OCI-LY1 (cell line): Measurements from ENCODE around the gene PDE6D.
A peak's percentile ranks its signal among the peaks of the same experiment; 100 is the strongest.

Experiments
- H2AFZ ChIP-seq: fragments of 200-600 bp; sonication (generic), shearing (Covaris generic); 2 replicates; pipeline ENCODE4 v1.6.0; 2014; ENCODE audit warnings: antibody characterized with exemption, mild to moderate bottlenecking, low read length
- H3F3A ChIP-seq: fragments of 200-600 bp; sonication (generic), shearing (Covaris generic); 2 replicates; pipeline ENCODE4 v1.6.0; 2014; ENCODE audit warnings: mild to moderate bottlenecking, antibody characterized with exemption, low read length, moderate library complexity; ENCODE audit not compliant: insufficient read depth
- H3K27ac ChIP-seq: fragments of 200-600 bp; sonication (generic); 2 replicates; pipeline ENCODE4 v1.5.1; 2014; ENCODE audit warnings: low read length, mixed run types, mild to moderate bottlenecking, low read depth; ENCODE audit not compliant: poor library complexity, severe bottlenecking
- H3K27me3 ChIP-seq: fragments of 200-600 bp; sonication (generic); 2 replicates; pipeline ENCODE4 v1.6.0; 2014; ENCODE audit warnings: antibody characterized with exemption, mild to moderate bottlenecking, low read length, moderate library complexity; ENCODE audit not compliant: insufficient read depth
- H3K36me3 ChIP-seq: fragments of 200-600 bp; sonication (generic); 2 replicates; pipeline ENCODE4 v1.6.1; 2014; ENCODE audit warnings: mild to moderate bottlenecking, antibody characterized with exemption, low read length, moderate library complexity, mixed read lengths; ENCODE audit not compliant: insufficient read depth
- H3K4me1 ChIP-seq: fragments of 200-600 bp; sonication (generic); 2 replicates; pipeline ENCODE4 v1.5.1; 2014; ENCODE audit warnings: mild to moderate bottlenecking, low read length, moderate library complexity; ENCODE audit not compliant: insufficient read depth, severe bottlenecking
- H3K4me2 ChIP-seq: fragments of 200-600 bp; sonication (generic), shearing (Covaris generic); 2 replicates; pipeline ENCODE4 v1.6.1; 2014; ENCODE audit warnings: low read length
- H3K4me3 ChIP-seq: fragments of 200-600 bp; sonication (generic); 2 replicates; pipeline ENCODE4 v1.5.1; 2014; ENCODE audit warnings: low read length, low read depth, mild to moderate bottlenecking, mixed read lengths; ENCODE audit not compliant: poor library complexity, severe bottlenecking
- H3K79me2 ChIP-seq: fragments of 200-600 bp; shearing (Covaris generic); 2 replicates; pipeline ENCODE4 v1.6.1; 2016; ENCODE audit warnings: mixed run types, low read length, mixed read lengths; ENCODE audit not compliant: insufficient read depth
- H3K9ac ChIP-seq: fragments of 200-600 bp; sonication (generic), shearing (Covaris generic); 2 replicates; pipeline ENCODE4 v1.6.1; 2014; ENCODE audit warnings: mild to moderate bottlenecking, low read length, mixed read lengths
- H3K9me2 ChIP-seq: fragments of 200-600 bp; sonication (generic), shearing (Covaris generic); 2 replicates; pipeline ENCODE4 v1.6.1; 2014; ENCODE audit warnings: low read depth, mild to moderate bottlenecking, low read length, mixed read lengths
- H3K9me3 ChIP-seq: fragments of 200-600 bp; shearing (Covaris generic); 2 replicates; pipeline ENCODE4 v1.6.1; 2014; ENCODE audit warnings: low read length, mixed read lengths
- H4K20me1 ChIP-seq: fragments of 200-600 bp; sonication (generic), shearing (Covaris generic); 2 replicates; pipeline ENCODE4 v1.6.0; 2016; ENCODE audit warnings: mild to moderate bottlenecking, low read length; ENCODE audit not compliant: insufficient read depth
- EZH2 ChIP-seq: fragments of 200-600 bp; sonication (generic), shearing (Covaris generic); IDR thresholded peaks from 2 replicates; pipeline ENCODE4 v1.8.0; 2017; ENCODE audit warnings: borderline replicate concordance, mixed run types, mild to moderate bottlenecking, antibody characterized with exemption, low read length, moderate library complexity, mixed read lengths
- TF ChIP-seq, protein P1 (sequence below): fragments of 200-600 bp; sonication (generic), shearing (Covaris generic); IDR thresholded peaks from 2 replicates; pipeline ENCODE4 v1.5.1; 2017; ENCODE audit warnings: mild to moderate bottlenecking, antibody characterized with exemption, low read length, moderate library complexity, mixed read lengths

The PDE6D gene

GRCh38 chr2:231707927-231708772, 72.9 kb downstream of the PDE6D start, which contains the start of gene PTMA:
Gene PTMA (plus strand): TSS chr2:231708525. CDS start chr2:231708707, 182 bp downstream.
- H4K20me1 ChIP-seq, result no peaks in the 10 kb centered on the region
- peaks cover 38% of the 10 kb centered on the region for H3K79me2 ChIP-seq
- no peak for TF ChIP-seq EZH2
- TF ChIP-seq, protein P1, sequence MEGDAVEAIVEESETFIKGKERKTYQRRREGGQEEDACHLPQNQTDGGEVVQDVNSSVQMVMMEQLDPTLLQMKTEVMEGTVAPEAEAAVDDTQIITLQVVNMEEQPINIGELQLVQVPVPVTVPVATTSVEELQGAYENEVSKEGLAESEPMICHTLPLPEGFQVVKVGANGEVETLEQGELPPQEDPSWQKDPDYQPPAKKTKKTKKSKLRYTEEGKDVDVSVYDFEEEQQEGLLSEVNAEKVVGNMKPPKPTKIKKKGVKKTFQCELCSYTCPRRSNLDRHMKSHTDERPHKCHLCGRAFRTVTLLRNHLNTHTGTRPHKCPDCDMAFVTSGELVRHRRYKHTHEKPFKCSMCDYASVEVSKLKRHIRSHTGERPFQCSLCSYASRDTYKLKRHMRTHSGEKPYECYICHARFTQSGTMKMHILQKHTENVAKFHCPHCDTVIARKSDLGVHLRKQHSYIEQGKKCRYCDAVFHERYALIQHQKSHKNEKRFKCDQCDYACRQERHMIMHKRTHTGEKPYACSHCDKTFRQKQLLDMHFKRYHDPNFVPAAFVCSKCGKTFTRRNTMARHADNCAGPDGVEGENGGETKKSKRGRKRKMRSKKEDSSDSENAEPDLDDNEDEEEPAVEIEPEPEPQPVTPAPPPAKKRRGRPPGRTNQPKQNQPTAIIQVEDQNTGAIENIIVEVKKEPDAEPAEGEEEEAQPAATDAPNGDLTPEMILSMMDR, result no peak
- peak within 1 kb of the TSS; percentile 86 for H3K4me2 ChIP-seq
- H3K9me3 ChIP-seq, result no peaks in the 10 kb centered on the region
- H3K4me1 ChIP-seq, result peaks cover 40% of the 10 kb centered on the region
- H3F3A ChIP-seq, result peaks cover 18% of the 10 kb centered on the region; the same call in 1 of the 2 replicates
- peak within 1 kb of the TSS; percentile 91 for H3K27ac ChIP-seq
- H3K9ac ChIP-seq, result peak within 1 kb of the TSS; percentile 100
- no peaks in the 10 kb centered on the region for H3K9me2 ChIP-seq
- H3K4me3 ChIP-seq, result peak within 1 kb of the TSS; percentile 92
- peaks cover 39% of the 10 kb centered on the region for H3K36me3 ChIP-seq
- H3K27me3 ChIP-seq, result no peaks in the 10 kb centered on the region
- H2AFZ ChIP-seq, result no peak within 1 kb of the TSS

- Histone ChIP-seq H3K9me2 (no peaks in the 10 kb centered on the region), H3K4me3 (peak overlapping the region; percentile 72), H2AFZ (no peak overlapping the region), H3K4me1 (peaks cover 40% of the 10 kb centered on the region), H3K27ac (peak overlapping the region; percentile 86), H4K20me1 (no peaks in the 10 kb centered on the region), H3F3A (peaks cover 18% of the 10 kb centered on the region; the same call in 1 of the 2 replicates), H3K79me2 (peaks cover 38% of the 10 kb centered on the region), H3K27me3 (no peaks in the 10 kb centered on the region), H3K4me2 (peak overlapping the region; percentile 86), H3K9me3 (no peaks in the 10 kb centered on the region), H3K36me3 (peaks cover 39% of the 10 kb centered on the region), H3K9ac (peak overlapping the region; percentile 87)
- TF ChIP-seq, protein P1, result no peak
- TF ChIP-seq EZH2, result no peak
Measured at GRCh38 chr2:231707625-231707926, 73.5 kb downstream of the PDE6D start.

DNA sequence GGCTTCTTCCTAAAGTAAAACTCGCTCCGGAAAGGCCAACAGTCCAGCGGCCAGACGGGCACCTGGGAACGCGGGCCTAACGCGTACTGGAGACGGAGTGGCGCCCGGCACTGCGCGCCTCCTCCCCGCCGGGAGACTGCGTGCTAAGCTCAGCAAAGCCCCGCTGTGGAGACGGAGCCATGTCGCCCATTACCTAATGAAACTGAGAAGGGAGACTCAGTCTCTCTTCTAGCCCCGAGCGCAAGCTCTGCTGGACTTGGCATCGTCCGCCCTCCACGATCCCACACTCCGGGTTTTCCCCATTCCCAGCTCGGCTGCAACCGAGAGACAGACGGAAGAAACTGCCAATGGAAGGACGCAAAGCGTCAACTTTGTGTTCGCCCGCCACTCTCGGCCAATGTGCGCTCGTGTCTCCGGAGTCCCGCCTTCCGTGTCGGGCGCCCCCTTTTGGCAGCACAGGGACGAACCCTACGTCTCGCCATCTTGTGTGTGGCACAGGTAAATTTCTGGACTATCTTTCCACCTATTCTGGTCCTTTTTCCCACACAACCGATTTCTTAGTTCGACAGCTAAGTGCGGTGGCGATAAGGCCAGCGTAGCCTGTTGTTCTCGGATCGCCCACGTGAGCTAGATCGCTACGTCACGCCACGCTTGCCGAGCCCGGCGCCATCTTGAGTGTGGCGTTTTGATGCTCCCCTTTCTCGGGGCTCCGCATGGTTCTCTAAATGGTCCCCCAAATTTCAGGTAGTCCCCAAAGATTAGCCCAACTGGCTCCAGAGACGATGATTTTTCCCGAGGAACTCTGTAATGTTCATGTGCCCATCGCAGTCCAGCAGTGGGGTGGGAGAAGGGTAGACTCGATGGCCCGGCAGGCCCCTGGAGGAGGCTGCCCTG, 74.1 kb downstream of the PDE6D start:
- Histone ChIP-seq H3K9me2 (no peaks in the 10 kb centered on the region), H3K27me3 (no peaks in the 10 kb centered on the region), H3K4me3 (peak overlapping the region; percentile 72), H3F3A (peaks cover 12% of the 10 kb centered on the region; the same call in 1 of the 2 replicates), H4K20me1 (no peaks in the 10 kb centered on the region), H2AFZ (no peak overlapping the region), H3K9me3 (no peaks in the 10 kb centered on the region), H3K4me1 (peaks cover 35% of the 10 kb centered on the region), H3K4me2 (peak overlapping the region; percentile 86), H3K79me2 (peaks cover 34% of the 10 kb centered on the region), H3K36me3 (peaks cover 33% of the 10 kb centered on the region), H3K9ac (peak overlapping the region; percentile 87), H3K27ac (peak overlapping the region; percentile 86)
- TF ChIP-seq, protein P1, result peak; percentile 98
- no peak for TF ChIP-seq EZH2
